Smooth muscle cell (in vitro differentiated cells): ENCODE results near the gene F12. TPM values are rescaled to one million over a fixed set of nuclear protein-coding genes. Genes with fewer than 3 reads are reported as not detected.

Source experiments
- DNase-seq: peaks from one replicate; lab custom pipeline; 2025; ENCODE audit not compliant: unreplicated experiment; lab: John Stamatoyannopoulos, UW
- H2AFZ ChIP-seq: fragments of 200-600 bp; sonication (generic); 2 replicates; pipeline ENCODE4 v1.6.0; 2016; ENCODE audit warnings: antibody characterized with exemption, low read depth, mild to moderate bottlenecking
- H3F3A ChIP-seq: fragments of 200-600 bp; sonication (generic); 2 replicates; pipeline ENCODE4 v1.6.0; 2017; ENCODE audit warnings: antibody characterized with exemption, low read depth
- H3K27ac ChIP-seq: fragments of 200-600 bp; sonication (generic); 2 replicates; pipeline ENCODE4 v1.5.1; 2016; ENCODE audit warnings: low read depth, mild to moderate bottlenecking
- H3K27me3 ChIP-seq: fragments of 200-600 bp; sonication (generic); 2 replicates; pipeline ENCODE4 v1.6.1; 2016; ENCODE audit warnings: low read depth, mild to moderate bottlenecking
- H3K36me3 ChIP-seq: fragments of 200-600 bp; sonication (generic); 2 replicates; pipeline ENCODE4 v1.5.1; 2016; ENCODE audit warnings: low read depth
- H3K4me1 ChIP-seq: fragments of 200-600 bp; sonication (generic); 2 replicates; pipeline ENCODE4 v1.5.1; 2016; ENCODE audit warnings: low read depth
- H3K4me2 ChIP-seq: fragments of 200-600 bp; sonication (generic); 2 replicates; pipeline ENCODE4 v1.6.0; 2016; ENCODE audit warnings: mild to moderate bottlenecking
- H3K4me3 ChIP-seq: fragments of 200-600 bp; sonication (generic); 2 replicates; pipeline ENCODE4 v1.5.1; 2016; ENCODE audit warnings: mild to moderate bottlenecking
- H3K79me2 ChIP-seq: fragments of 200-600 bp; sonication (generic); 2 replicates; pipeline ENCODE4 v1.6.0; 2016; ENCODE audit warnings: low read depth, mild to moderate bottlenecking
- H3K9ac ChIP-seq: fragments of 200-600 bp; sonication (generic); 2 replicates; pipeline ENCODE4 v1.6.0; 2016; ENCODE audit warnings: low read depth
- H3K9me3 ChIP-seq: fragments of 200-600 bp; sonication (generic); replicated peaks from 2 replicates; pipeline ENCODE4 v1.5.1; 2016; ENCODE audit warnings: low read depth
- H4K20me1 ChIP-seq: fragments of 200-600 bp; sonication (generic); 2 replicates; pipeline ENCODE4 v1.6.0; 2016; ENCODE audit warnings: low read depth
- WGBS: methylation state at CpG from one replicate; pipeline ENCODE4 v1.1.7; 2016; ENCODE audit warnings: low lambda C conversion rate; 5-methylcytosine and 5-hydroxymethylcytosine counted together
- polyA plus RNA-seq: library from polyadenylated mRNA; unstranded; fragments of >200 nt; fragmentation: Nextera tagmentation; extraction: Ambion mirVana; gene quantifications from 2 replicates; pipeline ENCODE4 v1.2.1, GENCODE V29; 2016
- total RNA-seq: library from RNA; depleted of rRNA; stranded (reverse); fragments of >200 nt; gene quantifications from 2 replicates; pipeline ENCODE4 v1.2.3, GENCODE V29; 2014
- TF ChIP-seq, protein P1 (sequence below): fragments of 200-600 bp; sonication (generic); IDR thresholded peaks from 2 replicates; pipeline ENCODE4 v1.5.1; 2017; ENCODE audit warnings: borderline replicate concordance, mild to moderate bottlenecking, antibody characterized with exemption; ENCODE audit not compliant: insufficient read depth, poor library complexity, severe bottlenecking

F12 gene
- total and polyA plus RNA-seq, 2 experiments from 2014 or later: 3.6 to 15.0 TPM

GRCh38 chr5:177403102-177403791 is 6.1 kb downstream of the F12 start:
- Histone ChIP-seq H3K36me3 (no peaks in the 10 kb centered on the region), H2AFZ (peak overlapping the region; percentile 89), H3K27ac (no peak overlapping the region), H3K4me3 (peak overlapping the region; percentile 62), H3K27me3 (peaks cover 23% of the 10 kb centered on the region), H4K20me1 (no peaks in the 10 kb centered on the region), H3F3A (peaks cover 9% of the 10 kb centered on the region), H3K4me1 (peaks cover 18% of the 10 kb centered on the region), H3K9ac (no peak overlapping the region), H3K79me2 (no peaks in the 10 kb centered on the region), H3K9me3 (no peaks in the 10 kb centered on the region), H3K4me2 (peak overlapping the region; percentile 96)
- DNase-seq: no peak
- TF ChIP-seq, protein P1, sequence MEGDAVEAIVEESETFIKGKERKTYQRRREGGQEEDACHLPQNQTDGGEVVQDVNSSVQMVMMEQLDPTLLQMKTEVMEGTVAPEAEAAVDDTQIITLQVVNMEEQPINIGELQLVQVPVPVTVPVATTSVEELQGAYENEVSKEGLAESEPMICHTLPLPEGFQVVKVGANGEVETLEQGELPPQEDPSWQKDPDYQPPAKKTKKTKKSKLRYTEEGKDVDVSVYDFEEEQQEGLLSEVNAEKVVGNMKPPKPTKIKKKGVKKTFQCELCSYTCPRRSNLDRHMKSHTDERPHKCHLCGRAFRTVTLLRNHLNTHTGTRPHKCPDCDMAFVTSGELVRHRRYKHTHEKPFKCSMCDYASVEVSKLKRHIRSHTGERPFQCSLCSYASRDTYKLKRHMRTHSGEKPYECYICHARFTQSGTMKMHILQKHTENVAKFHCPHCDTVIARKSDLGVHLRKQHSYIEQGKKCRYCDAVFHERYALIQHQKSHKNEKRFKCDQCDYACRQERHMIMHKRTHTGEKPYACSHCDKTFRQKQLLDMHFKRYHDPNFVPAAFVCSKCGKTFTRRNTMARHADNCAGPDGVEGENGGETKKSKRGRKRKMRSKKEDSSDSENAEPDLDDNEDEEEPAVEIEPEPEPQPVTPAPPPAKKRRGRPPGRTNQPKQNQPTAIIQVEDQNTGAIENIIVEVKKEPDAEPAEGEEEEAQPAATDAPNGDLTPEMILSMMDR: no peak
- 4% methylated on average over 58 of the region's 61 CpGs for WGBS

GRCh38 chr5:177402271-177403043 is 6.9 kb downstream of the F12 start:
- no peak overlapping the region for H3K9ac ChIP-seq
- peak overlapping the region; percentile 62 for H3K4me3 ChIP-seq

GRCh38 chr5:177399997-177400868 is 9.1 kb downstream of the F12 start, which contains the start of gene PFN3:
Gene PFN3 (minus strand): TSS chr5:177400661. CDS start chr5:177400576, 85 bp downstream.
- Histone ChIP-seq H3K36me3 (no peaks in the 10 kb centered on the region), H3K4me2 (no peak within 1 kb of the TSS), H4K20me1 (no peaks in the 10 kb centered on the region), H3K27ac (no peak within 1 kb of the TSS), H3K4me1 (peaks cover 18% of the 10 kb centered on the region), H3K4me3 (no peak within 1 kb of the TSS), H3K79me2 (no peaks in the 10 kb centered on the region), H3K27me3 (peaks cover 14% of the 10 kb centered on the region), H3F3A (peaks cover 9% of the 10 kb centered on the region), H3K9ac (no peak within 1 kb of the TSS), H2AFZ (no peak within 1 kb of the TSS), H3K9me3 (no peaks in the 10 kb centered on the region)
- no peak for DNase-seq
- TF ChIP-seq, protein P1: no peak
- WGBS: 95% methylated on average over 61 of the region's 92 CpGs

More at GRCh38 chr5:177402271-177403043, 6.9 kb downstream of the F12 start:
- Histone ChIP-seq H2AFZ (peak overlapping the region; percentile 89), H3K4me1 (peaks cover 18% of the 10 kb centered on the region), H3K27ac (no peak overlapping the region), H3K36me3 (no peaks in the 10 kb centered on the region), H3K9me3 (no peaks in the 10 kb centered on the region), H3K27me3 (peaks cover 23% of the 10 kb centered on the region), H4K20me1 (no peaks in the 10 kb centered on the region), H3F3A (peaks cover 9% of the 10 kb centered on the region), H3K4me2 (peak overlapping the region; percentile 96), H3K79me2 (no peaks in the 10 kb centered on the region)
- TF ChIP-seq, protein P1: peak; percentile 39
- DNase-seq: peak; percentile 17
- 11% methylated on average over 49 of the region's 49 CpGs for WGBS
